HEK293T (cell line): Measurements from ENCODE around the gene ITGA3.

Experiments used
- ELF4 ChIP-seq: fragments of 450-650 bp; IDR thresholded peaks from 2 replicates; pipeline ENCODE4 v1.6.1; 2017; ENCODE audit warnings: antibody characterized with exemption
- FOXK2 ChIP-seq: fragments of 450-650 bp; IDR thresholded peaks from 2 replicates; pipeline ENCODE4 v1.6.1; 2016; ENCODE audit warnings: mild to moderate bottlenecking
- SP1 ChIP-seq: fragments of 450-650 bp; IDR thresholded peaks from 2 replicates; pipeline ENCODE4 v1.6.1; 2017
- TARDBP ChIP-seq: fragments of 450-650 bp; IDR thresholded peaks from 2 replicates; pipeline ENCODE4 v1.6.1; 2016
- ZNF384 ChIP-seq: fragments of 450-650 bp; IDR thresholded peaks from 2 replicates; pipeline ENCODE4 v1.6.1; 2016

DNA sequence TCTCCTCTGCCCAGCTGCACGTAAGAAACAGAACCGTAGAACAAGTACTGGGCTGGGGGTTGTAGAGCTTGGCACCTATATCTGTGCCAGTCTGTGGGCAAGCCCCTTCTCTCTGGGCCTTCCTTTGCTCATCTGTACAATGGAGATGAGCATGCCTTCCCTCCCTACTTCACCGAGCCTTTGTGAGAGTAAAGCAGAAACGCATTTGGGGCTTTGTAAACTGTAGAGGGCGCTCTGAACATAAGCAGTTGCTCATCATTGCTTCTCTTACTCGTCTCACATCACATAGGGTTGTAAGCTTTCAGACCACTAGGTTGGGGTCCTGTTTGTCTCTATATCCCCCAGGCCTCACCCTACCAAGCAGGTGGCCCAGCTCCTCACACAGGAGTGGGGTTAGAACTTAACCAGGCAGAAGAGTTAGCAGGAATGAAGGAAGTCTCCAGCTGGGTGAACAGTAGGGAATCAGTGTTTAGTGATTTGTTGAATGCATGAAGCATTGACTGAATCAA, 59.0 kb downstream of the ITGA3 start:
- no peak for TF ChIP-seq TARDBP
- TF ChIP-seq ELF4: no peak
- TF ChIP-seq FOXK2: no peak
- TF ChIP-seq SP1: no peak
- no peak for TF ChIP-seq ZNF384
